OCI-LY1 (cell line): ENCODE results near the gene MGST3.

ENCODE experiments used
- H2AFZ ChIP-seq: fragments of 200-600 bp; sonication (generic), shearing (Covaris generic); 2 replicates; pipeline ENCODE4 v1.6.0; 2014; ENCODE audit warnings: antibody characterized with exemption, mild to moderate bottlenecking, low read length
- H3F3A ChIP-seq: fragments of 200-600 bp; sonication (generic), shearing (Covaris generic); 2 replicates; pipeline ENCODE4 v1.6.0; 2014; ENCODE audit warnings: mild to moderate bottlenecking, antibody characterized with exemption, low read length, moderate library complexity; ENCODE audit not compliant: insufficient read depth
- H3K27ac ChIP-seq: fragments of 200-600 bp; sonication (generic); 2 replicates; pipeline ENCODE4 v1.5.1; 2014; ENCODE audit warnings: low read length, mixed run types, mild to moderate bottlenecking, low read depth; ENCODE audit not compliant: poor library complexity, severe bottlenecking
- H3K27me3 ChIP-seq: fragments of 200-600 bp; sonication (generic); 2 replicates; pipeline ENCODE4 v1.6.0; 2014; ENCODE audit warnings: antibody characterized with exemption, mild to moderate bottlenecking, low read length, moderate library complexity; ENCODE audit not compliant: insufficient read depth
- H3K36me3 ChIP-seq: fragments of 200-600 bp; sonication (generic); 2 replicates; pipeline ENCODE4 v1.6.1; 2014; ENCODE audit warnings: mild to moderate bottlenecking, antibody characterized with exemption, low read length, moderate library complexity, mixed read lengths; ENCODE audit not compliant: insufficient read depth
- H3K4me1 ChIP-seq: fragments of 200-600 bp; sonication (generic); 2 replicates; pipeline ENCODE4 v1.5.1; 2014; ENCODE audit warnings: mild to moderate bottlenecking, low read length, moderate library complexity; ENCODE audit not compliant: insufficient read depth, severe bottlenecking
- H3K4me2 ChIP-seq: fragments of 200-600 bp; sonication (generic), shearing (Covaris generic); 2 replicates; pipeline ENCODE4 v1.6.1; 2014; ENCODE audit warnings: low read length
- H3K4me3 ChIP-seq: fragments of 200-600 bp; sonication (generic); 2 replicates; pipeline ENCODE4 v1.5.1; 2014; ENCODE audit warnings: low read length, low read depth, mild to moderate bottlenecking, mixed read lengths; ENCODE audit not compliant: poor library complexity, severe bottlenecking
- H3K79me2 ChIP-seq: fragments of 200-600 bp; shearing (Covaris generic); 2 replicates; pipeline ENCODE4 v1.6.1; 2016; ENCODE audit warnings: mixed run types, low read length, mixed read lengths; ENCODE audit not compliant: insufficient read depth
- H3K9ac ChIP-seq: fragments of 200-600 bp; sonication (generic), shearing (Covaris generic); 2 replicates; pipeline ENCODE4 v1.6.1; 2014; ENCODE audit warnings: mild to moderate bottlenecking, low read length, mixed read lengths
- H3K9me2 ChIP-seq: fragments of 200-600 bp; sonication (generic), shearing (Covaris generic); 2 replicates; pipeline ENCODE4 v1.6.1; 2014; ENCODE audit warnings: low read depth, mild to moderate bottlenecking, low read length, mixed read lengths
- H3K9me3 ChIP-seq: fragments of 200-600 bp; shearing (Covaris generic); 2 replicates; pipeline ENCODE4 v1.6.1; 2014; ENCODE audit warnings: low read length, mixed read lengths
- H4K20me1 ChIP-seq: fragments of 200-600 bp; sonication (generic), shearing (Covaris generic); 2 replicates; pipeline ENCODE4 v1.6.0; 2016; ENCODE audit warnings: mild to moderate bottlenecking, low read length; ENCODE audit not compliant: insufficient read depth
- CTCF ChIP-seq: fragments of 200-600 bp; sonication (generic), shearing (Covaris generic); IDR thresholded peaks from 2 replicates; pipeline ENCODE4 v1.5.1; 2017; ENCODE audit warnings: mild to moderate bottlenecking, antibody characterized with exemption, low read length, moderate library complexity, mixed read lengths
- EZH2 ChIP-seq: fragments of 200-600 bp; sonication (generic), shearing (Covaris generic); IDR thresholded peaks from 2 replicates; pipeline ENCODE4 v1.8.0; 2017; ENCODE audit warnings: borderline replicate concordance, mixed run types, mild to moderate bottlenecking, antibody characterized with exemption, low read length, moderate library complexity, mixed read lengths

Gene MGST3

DNA sequence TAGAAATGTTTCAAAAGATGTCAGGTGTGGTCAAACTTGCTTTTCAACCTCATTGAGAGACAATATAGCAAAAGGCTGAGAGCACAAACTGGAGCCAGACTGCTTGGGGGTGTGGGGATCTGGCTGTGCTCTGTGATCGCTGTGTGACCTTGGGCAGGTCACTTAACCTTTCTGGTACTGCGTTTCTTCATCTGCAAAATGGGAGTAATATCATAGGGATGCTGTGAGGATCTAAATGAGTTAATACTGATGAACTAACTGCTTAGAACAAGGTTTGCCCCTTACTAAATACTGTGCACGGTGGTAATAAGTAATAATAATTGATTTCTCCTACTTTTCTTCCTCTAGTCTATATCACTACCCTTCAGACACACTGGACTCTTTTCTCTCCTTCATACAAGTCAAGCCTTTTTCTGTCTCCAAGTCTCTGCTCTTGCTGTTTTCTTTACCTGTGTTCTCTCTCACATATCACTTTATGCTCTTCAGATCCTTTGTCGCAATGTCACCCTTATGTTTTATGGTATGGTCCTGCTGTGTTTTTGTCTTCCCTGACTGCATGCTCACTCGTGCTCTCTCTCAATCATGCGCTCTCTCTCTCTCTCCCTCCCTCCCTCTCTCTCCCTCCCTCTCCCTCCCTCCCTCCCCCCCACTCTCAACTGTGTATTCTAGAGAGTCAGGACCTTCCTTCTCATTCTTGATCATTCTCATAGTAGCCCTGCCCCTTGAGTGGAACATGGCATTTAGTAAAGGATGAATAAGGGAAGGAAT lies 3.3 kb downstream of the MGST3 start:
- no peaks in the 10 kb centered on the region for H3K36me3 ChIP-seq
- no peak overlapping the region for H2AFZ ChIP-seq
- no peaks in the 10 kb centered on the region for H3K9me3 ChIP-seq
- peaks cover 18% of the 10 kb centered on the region for H3K4me1 ChIP-seq
- no peak overlapping the region for H3K27ac ChIP-seq
- H3K9me2 ChIP-seq = no peaks in the 10 kb centered on the region
- H3K4me3 ChIP-seq = no peak overlapping the region
- H3F3A ChIP-seq = no peaks in the 10 kb centered on the region
- H4K20me1 ChIP-seq = no peaks in the 10 kb centered on the region
- H3K4me2 ChIP-seq = no peak overlapping the region
- TF ChIP-seq EZH2 (no peak), CTCF (no peak)
- H3K79me2 ChIP-seq = no peaks in the 10 kb centered on the region
- 0 out of 2 replicates have a peak, but pooled peaks cover 4% of the 10 kb centered on the region for H3K27me3 ChIP-seq
- no peak overlapping the region for H3K9ac ChIP-seq

DNA sequence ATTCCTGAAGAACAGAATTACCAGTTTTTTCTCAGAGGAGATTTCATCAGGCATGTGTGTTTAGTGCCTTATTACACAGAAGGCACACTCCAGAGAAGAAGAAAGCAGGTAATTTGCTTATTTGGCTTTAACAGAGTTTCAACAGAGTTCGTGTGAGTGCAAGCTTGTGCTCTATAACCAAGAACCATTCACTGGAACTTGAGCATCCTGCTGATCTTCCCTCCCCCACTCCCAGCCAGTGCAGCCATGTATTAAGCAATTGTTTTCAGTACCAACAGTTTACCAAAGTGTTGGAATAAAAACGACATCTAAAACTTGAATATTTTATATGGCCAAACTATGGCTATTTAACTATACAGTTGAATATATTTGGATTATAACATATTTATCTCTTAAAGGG lies 4.3 kb downstream of the MGST3 start:
- no peak overlapping the region for H3K9ac ChIP-seq
- H3K4me1 ChIP-seq = peaks cover 13% of the 10 kb centered on the region
- no peaks in the 10 kb centered on the region for H3K9me3 ChIP-seq
- H3K27me3 ChIP-seq = 0 out of 2 replicates have a peak, but pooled peaks cover 4% of the 10 kb centered on the region
- H2AFZ ChIP-seq = no peak overlapping the region
- no peak overlapping the region for H3K4me3 ChIP-seq
- no peaks in the 10 kb centered on the region for H3K79me2 ChIP-seq
- H3K27ac ChIP-seq = no peak overlapping the region
- TF ChIP-seq CTCF = no peak
- no peak for TF ChIP-seq EZH2
- no peaks in the 10 kb centered on the region for H4K20me1 ChIP-seq
- no peak overlapping the region for H3K4me2 ChIP-seq
- no peaks in the 10 kb centered on the region for H3F3A ChIP-seq
- no peaks in the 10 kb centered on the region for H3K9me2 ChIP-seq
- no peaks in the 10 kb centered on the region for H3K36me3 ChIP-seq

- no peaks in the 10 kb centered on the region for H3K79me2 ChIP-seq
- H3K9me3 ChIP-seq = no peaks in the 10 kb centered on the region
- no peak overlapping the region for H3K27ac ChIP-seq
- H3F3A ChIP-seq = no peaks in the 10 kb centered on the region
- H3K9ac ChIP-seq = no peak overlapping the region
- H3K27me3 ChIP-seq = 0 out of 2 replicates have a peak, but pooled peaks cover 4% of the 10 kb centered on the region
- H3K36me3 ChIP-seq = no peaks in the 10 kb centered on the region
- no peak for TF ChIP-seq CTCF
- TF ChIP-seq EZH2 = no peak
- no peak overlapping the region for H2AFZ ChIP-seq
- H3K4me2 ChIP-seq = no peak overlapping the region
- no peak overlapping the region for H3K4me3 ChIP-seq
- no peaks in the 10 kb centered on the region for H3K9me2 ChIP-seq
- H3K4me1 ChIP-seq = peaks cover 11% of the 10 kb centered on the region
- H4K20me1 ChIP-seq = no peaks in the 10 kb centered on the region
These were observed 4.8 kb downstream of the MGST3 start for GRCh38 chr1:165635823-165636222.
